ENCODE results near the gene ACIN1.
A peak's percentile ranks its signal among the peaks of the same experiment; 100 is the strongest.
"Not testable (repeated sequence)": the region's sequence is repeated elsewhere in the genome, so short reads cannot be mapped to it uniquely, and the experiment has no call there.

Gene ACIN1

DNA sequence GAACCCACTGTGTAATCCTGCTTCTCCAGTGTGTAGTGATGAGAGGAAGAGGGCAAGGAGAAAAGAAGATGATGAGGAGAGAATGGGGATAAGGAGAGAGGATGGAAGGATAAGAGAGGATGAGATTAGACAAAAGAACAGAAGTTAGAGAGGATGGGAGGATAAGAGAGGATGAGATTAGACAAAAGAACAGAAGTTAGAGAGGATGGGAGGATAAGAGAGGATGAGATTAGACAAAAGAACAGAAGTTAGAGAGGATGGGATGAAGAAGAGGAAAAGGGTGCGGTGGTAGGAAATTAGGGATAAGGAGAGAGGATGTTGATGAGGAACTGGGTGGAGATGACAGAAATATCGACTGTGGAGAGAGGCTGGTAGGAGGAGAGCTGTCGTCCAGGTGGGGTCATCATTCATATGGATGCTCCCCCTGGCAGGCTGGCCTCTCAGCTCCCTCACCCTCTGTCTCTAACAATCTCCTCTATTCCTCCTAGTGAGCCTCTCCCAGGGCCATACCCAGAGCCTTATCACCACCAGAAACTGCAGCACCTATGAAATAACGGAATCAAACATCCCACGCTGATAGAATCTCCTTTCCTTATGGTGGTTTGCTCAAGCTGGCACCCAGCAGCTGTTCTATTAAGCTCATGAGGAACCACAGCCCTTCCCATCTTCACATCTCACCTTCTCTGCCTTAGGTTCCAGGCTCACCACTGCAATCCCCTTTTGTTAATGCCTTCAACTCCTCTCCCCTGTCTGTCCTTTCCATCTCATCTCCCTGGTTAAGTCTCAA is 15.8 kb upstream of the ACIN1 start:
- no peak for DNase-seq (ENCODE audit: low read depth)
- no peak overlapping the region for H3K4me3 ChIP-seq (ENCODE audit: low read depth, low read length)

DNA sequence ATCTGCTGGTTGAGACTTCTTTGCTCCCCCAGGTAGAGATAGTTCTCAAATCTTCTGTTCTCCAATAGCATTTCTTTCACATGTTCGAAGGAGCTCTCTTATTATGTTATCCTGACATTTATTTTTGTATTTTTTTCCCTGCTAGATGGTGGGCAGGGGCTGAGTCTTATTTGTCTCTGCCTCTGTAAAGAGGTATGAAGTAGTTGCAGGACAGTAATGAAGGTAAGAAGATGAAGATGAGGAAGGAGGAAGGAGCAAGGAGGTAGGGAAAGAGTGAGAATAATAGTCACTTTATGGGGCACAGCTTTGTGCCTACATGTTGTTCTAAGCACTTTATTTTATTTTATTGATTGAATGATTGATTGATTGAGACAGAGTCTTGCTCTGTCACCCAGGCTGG is 14.8 kb upstream of the ACIN1 start:
- H3K4me3 ChIP-seq (ENCODE audit: low read depth, low read length), result no peak overlapping the region

DNA sequence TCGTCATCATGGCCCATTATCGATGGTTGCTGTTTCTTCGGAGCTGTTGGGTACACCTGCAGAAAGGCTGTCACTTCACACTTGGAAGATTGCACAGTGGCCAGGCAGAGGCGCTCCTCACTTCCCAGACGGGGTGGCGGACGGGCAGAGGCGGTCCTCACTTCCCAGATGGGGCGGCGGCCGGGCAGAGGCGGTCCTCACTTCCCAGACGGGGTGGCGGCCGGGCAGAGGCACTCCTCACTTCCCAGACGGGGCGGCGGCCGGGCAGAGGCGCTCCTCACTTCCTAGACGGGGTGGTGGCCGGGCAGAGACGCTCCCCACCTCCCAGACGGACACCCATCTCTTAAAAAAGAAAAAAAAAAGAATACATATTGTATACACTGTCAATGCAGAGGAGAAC is 13.2 kb upstream of the ACIN1 start:
- DNase-seq (ENCODE audit: low read depth); H3K4me3 ChIP-seq (ENCODE audit: low read depth, low read length): not testable (repeated sequence)

More for the DNA sequence above, 14.8 kb upstream of the ACIN1 start:
- no peak for DNase-seq (ENCODE audit: low read depth)

DNA sequence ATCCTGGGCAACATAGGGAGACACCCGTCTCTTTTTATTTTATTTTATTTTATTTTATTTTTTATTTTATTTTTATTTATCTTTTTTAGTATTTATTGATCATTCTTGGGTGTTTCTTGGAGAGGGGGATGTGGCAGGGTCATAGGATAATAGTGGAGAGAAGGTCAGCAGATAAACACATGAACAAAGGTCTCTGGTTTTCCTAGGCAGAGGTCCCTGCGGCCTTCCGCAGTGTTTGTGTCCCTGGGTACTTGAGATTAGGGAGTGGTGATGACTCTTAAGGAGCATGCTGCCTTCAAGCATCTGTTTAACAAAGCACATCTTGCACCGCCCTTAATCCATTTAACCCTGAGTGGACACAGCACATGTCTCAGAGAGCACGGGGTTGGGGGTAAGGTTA is 12.7 kb upstream of the ACIN1 start:
- H3K4me3 ChIP-seq (ENCODE audit: low read depth, low read length); DNase-seq (ENCODE audit: low read depth): not testable (repeated sequence)

GRCh38 chr14:23106747-23107045 is 11.8 kb upstream of the ACIN1 start:
- no peak for DNase-seq (ENCODE audit: low read depth)

DNA sequence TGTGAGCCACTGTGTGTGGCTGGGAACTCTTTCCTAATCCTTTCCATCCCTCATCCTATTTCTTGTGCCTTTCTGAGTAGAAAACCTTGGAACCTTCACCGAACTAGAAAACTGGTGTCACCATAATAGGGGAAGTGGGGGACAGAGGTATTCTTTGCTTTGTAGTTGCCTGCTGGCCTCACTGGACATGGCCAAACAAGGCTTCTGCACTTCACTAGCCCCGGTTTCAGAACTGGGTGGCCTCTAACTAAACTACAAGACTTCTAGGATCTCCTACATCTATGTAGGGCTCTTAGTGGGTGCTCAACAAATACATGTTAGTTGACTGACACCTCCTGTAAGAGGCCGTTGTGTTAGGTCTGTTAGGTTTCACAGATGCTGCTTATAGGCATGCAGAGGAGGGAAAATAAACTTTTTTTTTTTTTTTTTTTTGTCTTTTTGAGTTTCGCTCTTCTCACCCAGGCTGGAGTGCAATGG is 10.4 kb upstream of the ACIN1 start:
- no peak for DNase-seq (ENCODE audit: low read depth)
- H3K4me3 ChIP-seq (ENCODE audit: low read depth, low read length), result no peak overlapping the region

More at GRCh38 chr14:23106747-23107045, 11.8 kb upstream of the ACIN1 start:
- no peak overlapping the region for H3K4me3 ChIP-seq (ENCODE audit: low read depth, low read length)

DNA sequence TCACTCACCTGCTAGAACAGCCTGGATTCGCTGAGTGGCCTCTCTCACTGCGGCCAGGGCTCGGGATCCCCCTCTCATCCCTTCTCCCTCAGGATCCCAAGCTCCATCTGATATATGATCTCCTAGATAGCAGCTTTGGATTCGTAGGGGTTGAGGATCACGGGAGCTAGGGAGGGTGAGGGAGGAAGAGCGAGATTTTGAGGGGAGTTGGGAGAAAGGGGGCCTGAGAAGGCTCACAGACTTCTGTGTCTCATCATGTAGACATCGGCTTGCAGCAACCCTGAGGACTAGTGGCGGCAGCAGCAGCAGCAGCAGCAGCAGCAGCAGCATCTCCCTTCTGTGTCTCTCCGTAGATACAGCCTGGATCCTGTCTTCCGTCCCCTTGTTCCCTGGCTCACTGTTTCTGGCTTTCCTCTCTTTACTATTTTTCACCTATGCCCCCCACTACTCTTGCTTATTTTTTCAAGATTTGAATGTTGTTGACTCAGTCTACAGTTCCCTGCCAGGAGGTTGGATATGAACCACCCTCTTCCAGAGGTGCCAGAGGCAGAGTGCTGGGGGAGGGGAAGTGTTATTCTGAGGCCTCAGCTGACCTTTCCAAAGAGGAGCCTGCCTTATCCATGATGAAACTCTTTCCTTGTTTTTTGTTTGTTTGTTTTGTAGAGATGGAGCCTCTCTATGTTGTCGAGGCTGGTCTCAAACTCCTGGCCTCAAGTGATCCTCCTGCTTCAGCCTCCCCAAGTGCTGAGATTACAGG is 9.8 kb upstream of the ACIN1 start, which contains the start of gene CIROP:
TSS of gene CIROP (minus strand) at position 399 of the 757 bp plus-strand sequence. CDS start at position 330, 69 bp downstream.
- H3K4me3 ChIP-seq (ENCODE audit: low read depth, low read length), result no peak within 1 kb of the TSS
- DNase-seq (ENCODE audit: low read depth), result no peak

DNA sequence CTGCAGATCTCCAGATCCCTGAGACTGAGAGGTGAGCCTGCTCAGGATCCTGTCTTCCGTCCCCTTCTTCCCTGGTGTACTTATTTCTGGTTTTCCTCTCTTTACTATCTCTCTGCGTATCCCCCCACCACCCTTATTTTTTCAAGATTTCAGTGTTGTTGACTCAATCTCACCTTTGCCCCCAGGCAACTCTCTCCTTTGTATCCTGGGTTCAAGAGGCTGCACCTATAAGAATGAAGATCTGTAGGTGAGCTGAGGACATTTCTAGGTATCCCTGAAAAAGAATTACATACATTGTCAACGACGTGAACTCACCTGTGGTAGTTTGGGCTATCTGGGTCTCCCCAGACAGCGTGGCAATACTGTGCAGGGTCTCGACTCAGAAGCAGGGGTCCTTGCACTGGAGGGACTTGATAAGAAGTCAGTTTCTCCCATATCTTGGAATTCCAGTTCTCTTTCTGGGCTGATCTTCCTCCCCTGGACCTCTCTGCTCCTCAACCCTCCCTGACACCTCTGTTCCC is 9.2 kb upstream of the ACIN1 start:
- no peak for DNase-seq (ENCODE audit: low read depth)
- H3K4me3 ChIP-seq (ENCODE audit: low read depth, low read length), result no peak overlapping the region

DNA sequence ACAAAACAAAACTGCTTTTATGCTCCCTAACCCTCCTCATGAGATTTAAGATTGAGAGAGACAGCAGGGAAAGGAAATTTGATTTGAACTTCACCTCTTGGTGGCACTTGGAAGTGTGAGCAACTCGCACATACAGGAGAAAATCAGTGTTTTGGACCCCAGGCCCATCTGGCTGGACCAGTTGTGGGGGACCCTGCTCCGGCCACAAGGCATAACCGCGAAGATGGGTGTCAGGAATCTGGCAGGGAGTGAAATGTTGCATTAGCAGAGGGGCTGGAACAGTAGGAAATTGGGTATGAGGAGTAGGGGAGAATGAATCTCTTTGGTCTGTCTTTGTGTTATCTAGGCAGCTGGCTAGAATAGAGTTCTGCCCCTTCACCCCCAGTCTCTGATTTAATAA is 8.6 kb upstream of the ACIN1 start:
- no peak for DNase-seq (ENCODE audit: low read depth)
- H3K4me3 ChIP-seq (ENCODE audit: low read depth, low read length), result no peak overlapping the region

- H3K4me3 ChIP-seq (ENCODE audit: low read depth, low read length), result no peak overlapping the region
- DNase-seq (ENCODE audit: low read depth), result no peak
These were observed 7.9 kb upstream of the ACIN1 start for GRCh38 chr14:23102801-23103200.

DNA sequence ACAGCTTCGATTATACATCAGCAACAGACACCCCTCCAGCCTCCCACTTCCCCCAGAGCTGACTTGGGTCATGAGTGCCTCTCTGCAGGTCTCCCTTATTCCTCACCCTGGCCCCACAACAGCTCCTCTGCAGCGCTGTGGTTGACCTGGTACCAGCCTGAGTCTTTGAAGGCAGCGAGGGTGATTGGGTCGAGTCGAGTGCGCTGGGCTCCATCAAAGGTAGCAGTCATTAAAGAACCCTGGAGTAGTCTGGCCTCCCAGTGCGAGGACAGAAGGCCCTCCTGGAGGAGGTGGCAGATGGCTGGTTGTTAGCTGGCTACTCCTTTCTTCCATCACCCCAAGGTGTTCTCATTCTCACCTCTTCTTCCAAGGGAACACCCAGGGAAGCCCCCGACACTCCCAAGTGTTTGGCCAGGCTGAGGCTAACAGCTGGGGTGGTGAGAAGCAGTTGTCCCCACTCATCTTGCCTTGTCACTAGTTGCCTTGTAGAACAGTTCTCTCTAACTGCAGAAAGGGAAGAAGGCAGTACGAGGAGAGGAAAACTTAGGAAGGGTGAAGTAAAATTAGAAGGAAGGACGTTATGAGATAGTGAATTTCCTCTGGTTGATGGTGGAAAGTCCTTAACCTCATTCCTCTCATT is 7.2 kb upstream of the ACIN1 start:
- no peak overlapping the region for H3K4me3 ChIP-seq (ENCODE audit: low read depth, low read length)
- DNase-seq (ENCODE audit: low read depth), result no peak

- no peak for DNase-seq (ENCODE audit: low read depth)
- H3K4me3 ChIP-seq (ENCODE audit: low read depth, low read length), result no peak overlapping the region
These were observed 6.5 kb upstream of the ACIN1 start for GRCh38 chr14:23101213-23101970.

DNA sequence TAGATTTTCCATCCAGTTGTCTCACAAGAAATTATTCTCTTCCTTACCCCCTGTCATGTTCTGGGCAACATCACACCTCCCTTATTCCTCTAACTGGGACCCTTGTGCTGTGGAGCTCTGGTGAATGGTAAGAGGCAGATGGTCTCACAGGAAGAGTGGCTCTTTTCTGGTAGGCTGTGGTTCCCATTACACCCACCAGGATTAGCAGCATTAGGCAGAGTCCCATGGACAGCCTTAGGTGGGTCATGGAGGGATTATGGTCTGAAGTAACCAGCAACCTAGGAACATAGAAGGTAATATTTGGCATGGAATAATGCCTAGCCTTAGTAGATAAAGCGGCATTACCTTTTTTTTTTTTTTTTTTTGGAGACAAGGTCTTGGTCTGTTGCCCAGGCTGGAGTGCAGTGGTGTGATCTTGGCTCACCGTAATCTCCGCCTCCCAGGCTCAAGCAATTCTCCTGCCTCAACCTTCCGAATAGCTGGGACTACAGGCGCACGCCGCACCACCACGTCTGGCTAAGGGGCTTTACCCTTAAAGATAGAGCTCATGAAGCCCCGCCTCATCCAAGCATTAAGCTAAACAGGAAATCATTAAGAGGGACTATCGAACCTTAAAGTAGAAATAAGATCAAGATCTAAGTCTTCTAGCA is 4.4 kb upstream of the ACIN1 start:
- H3K4me3 ChIP-seq (ENCODE audit: low read depth, low read length), result no peak overlapping the region
- no peak for DNase-seq (ENCODE audit: low read depth)

DNA sequence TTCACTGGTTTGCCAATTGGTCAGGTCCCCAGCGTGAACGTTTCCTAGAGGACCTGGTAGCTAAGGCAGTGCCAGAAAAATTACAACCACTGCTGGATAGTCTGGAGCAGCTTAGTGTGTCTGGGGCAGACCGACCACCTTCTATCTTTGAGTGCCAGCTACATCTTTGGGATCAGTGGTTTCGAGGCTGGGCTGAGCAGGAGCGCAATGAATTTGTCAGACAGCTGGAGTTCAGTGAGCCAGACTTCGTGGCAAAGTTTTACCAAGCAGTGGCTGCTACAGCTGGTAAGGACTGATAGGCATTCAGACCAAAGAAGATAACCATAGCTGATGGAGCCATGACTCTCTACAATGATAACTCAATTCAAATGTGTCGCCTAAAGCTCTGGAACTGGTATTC is 2.9 kb upstream of the ACIN1 start:
- no peak for DNase-seq (ENCODE audit: low read depth)
- H3K4me3 ChIP-seq (ENCODE audit: low read depth, low read length), result no peak overlapping the region

DNA sequence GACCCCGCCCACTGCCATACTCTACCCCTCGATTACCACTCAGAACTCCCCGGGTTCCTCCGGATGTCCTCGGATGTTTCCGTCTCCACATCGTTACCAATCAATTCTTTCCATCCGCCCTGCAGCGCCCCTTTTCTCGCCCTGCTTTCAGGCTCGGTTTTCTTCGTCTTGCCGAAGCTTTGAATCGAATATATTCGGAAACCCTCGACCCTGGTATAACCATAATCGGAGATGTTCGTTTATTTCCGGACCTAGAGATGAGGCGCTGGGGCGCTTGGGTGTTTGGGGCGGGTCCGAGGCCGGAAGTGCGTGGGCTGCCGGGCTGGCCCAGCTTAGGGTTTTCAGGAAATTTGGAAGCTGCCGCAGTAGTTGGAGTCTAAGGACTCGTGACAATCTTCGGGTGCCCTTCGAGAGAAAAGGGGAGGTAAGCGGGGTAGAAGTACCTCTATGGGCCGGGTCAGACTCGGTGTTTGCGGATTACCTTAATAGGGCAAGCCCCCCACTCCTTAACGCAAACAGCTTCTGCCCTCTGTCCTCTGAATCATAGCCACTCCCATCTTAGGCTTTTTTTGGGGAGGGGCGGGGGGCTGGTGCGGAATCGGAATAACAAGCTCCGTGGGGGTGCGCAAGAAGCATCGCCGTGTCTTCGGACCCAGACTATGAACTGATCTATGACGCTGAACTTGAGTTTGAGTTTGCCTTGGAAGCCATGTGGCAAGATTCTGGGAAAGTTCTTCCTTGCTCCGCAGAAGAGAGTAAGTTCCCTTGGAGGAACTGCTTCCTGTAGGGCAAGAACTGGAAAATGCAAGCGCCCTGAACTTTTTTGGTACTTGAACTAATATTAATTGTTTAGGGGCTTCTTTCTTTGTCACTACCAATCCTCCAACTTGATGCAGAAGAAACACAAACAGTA is 516 bp upstream of the ACIN1 start, which contains the start of gene C14orf119:
TSS of gene C14orf119 (plus strand) at position 310 of the 913 bp plus-strand sequence. CDS start 2,154 bp downstream, outside the sequence.
- DNase-seq (ENCODE audit: low read depth), result peak; percentile 95
- peak within 1 kb of the TSS; percentile 91 for H3K4me3 ChIP-seq (ENCODE audit: low read depth, low read length)

DNA sequence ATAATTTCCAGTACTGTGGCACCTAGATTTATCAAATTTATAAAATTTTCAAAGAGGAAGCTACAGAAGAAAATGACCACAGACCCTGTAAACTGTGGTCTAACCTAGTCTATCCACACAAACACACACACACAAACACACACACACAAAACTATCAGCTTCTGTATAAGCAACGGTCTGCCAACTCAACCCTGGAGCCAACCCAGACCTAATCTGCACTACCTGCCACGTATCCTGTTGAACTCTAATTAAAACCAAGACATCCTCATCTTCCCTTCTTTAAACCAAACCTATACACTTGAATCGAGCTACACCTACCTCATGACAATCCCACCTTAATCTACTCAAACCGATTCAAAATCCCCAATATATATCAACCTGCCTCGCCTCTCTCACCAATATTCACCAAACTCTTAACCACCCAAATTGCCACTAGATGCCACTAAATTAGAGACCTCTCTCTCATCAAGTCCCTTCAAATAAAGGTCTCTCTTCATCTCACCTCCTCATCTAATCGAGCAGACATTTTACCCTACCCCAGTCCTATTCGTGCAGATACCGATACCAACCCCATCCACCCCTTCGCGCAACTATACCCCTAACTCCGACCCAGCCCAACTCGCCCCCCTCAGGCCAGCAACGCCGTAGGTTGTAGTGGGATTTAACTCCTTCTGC is 808 bp downstream of the ACIN1 start:
- peak overlapping the region; percentile 91 for H3K4me3 ChIP-seq (ENCODE audit: low read depth, low read length)
- DNase-seq (ENCODE audit: low read depth), result peak; percentile 71

GRCh38 chr14:23093526-23093925 is 1.4 kb downstream of the ACIN1 start:
- H3K4me3 ChIP-seq (ENCODE audit: low read depth, low read length), result peak overlapping the region; percentile 91
- no peak for DNase-seq (ENCODE audit: low read depth)

All from skeletal muscle cell (primary cell).